ENCODE data around the gene XYLT1. TPM values are rescaled to one million over a fixed set of nuclear protein-coding genes. Genes with fewer than 3 reads are reported as not detected.

XYLT1 gene
- total RNA-seq, 1 experiment from 2014 or later: 7.5 TPM

DNA sequence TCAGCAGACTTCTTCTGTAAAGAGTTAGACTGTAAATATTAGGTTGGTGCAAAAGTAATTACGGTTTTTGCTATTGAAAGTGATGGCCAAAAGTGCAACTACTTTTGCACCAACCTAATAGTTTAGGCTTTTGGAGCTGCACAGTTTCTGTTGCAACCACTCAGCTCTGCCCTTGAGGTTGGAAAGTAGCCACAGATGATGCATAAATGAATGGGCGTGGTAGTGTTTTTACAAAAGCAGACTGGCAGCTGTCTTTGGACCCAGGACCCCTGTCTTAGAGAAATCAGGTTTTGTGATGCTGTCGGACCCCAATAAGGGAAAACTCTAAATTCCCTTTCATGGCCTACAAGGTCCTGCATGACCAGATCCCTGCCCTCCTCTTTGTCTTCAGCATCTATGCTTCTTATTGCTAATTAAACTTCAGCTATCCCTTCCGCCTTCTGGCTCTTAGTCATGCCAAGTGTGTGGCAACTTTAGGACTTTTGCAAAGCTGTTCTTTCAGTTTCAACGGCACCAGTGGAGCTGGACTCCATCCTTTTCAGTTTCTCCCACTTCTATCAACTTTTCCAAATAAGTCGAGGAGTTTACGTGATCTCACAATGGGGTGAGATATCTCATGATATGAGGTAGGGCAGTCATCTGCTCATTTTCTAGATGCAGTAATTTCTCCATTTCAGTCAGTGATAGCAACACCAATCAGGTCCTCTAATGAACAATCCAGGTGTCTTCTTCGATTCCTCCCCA, 232.3 kb downstream of the XYLT1 start:
- DNase-seq: no peak
- TF ChIP-seq, protein P1, sequence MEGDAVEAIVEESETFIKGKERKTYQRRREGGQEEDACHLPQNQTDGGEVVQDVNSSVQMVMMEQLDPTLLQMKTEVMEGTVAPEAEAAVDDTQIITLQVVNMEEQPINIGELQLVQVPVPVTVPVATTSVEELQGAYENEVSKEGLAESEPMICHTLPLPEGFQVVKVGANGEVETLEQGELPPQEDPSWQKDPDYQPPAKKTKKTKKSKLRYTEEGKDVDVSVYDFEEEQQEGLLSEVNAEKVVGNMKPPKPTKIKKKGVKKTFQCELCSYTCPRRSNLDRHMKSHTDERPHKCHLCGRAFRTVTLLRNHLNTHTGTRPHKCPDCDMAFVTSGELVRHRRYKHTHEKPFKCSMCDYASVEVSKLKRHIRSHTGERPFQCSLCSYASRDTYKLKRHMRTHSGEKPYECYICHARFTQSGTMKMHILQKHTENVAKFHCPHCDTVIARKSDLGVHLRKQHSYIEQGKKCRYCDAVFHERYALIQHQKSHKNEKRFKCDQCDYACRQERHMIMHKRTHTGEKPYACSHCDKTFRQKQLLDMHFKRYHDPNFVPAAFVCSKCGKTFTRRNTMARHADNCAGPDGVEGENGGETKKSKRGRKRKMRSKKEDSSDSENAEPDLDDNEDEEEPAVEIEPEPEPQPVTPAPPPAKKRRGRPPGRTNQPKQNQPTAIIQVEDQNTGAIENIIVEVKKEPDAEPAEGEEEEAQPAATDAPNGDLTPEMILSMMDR (IDR thresholded peaks at IDR 0.05; ENCODE audit: unreplicated experiment): no peak
- H3K36me3 Mint-ChIP-seq (ENCODE audit: insufficient read depth, unreplicated experiment): no peaks in the 10 kb centered on the region
- H3K4me3 Mint-ChIP-seq (ENCODE audit: low read depth, unreplicated experiment): no peak overlapping the region
- no peak overlapping the region for H3K27ac Mint-ChIP-seq (ENCODE audit: unreplicated experiment)
- CTCF ChIA-PET: no interaction called here
- peaks cover 22% of the 10 kb centered on the region for H3K27me3 Mint-ChIP-seq (ENCODE audit: unreplicated experiment)
- peaks cover 8% of the 10 kb centered on the region for H3K9me3 Mint-ChIP-seq (ENCODE audit: low read depth, unreplicated experiment)
- intact Hi-C loops (cut with micrococcal nuclease; ENCODE audit: unreplicated experiment): no loop called here
- no peaks in the 10 kb centered on the region for H3K4me1 Mint-ChIP-seq (ENCODE audit: low read depth, unreplicated experiment)
- BruUV-seq (replicated peaks): no TSS peak

DNA sequence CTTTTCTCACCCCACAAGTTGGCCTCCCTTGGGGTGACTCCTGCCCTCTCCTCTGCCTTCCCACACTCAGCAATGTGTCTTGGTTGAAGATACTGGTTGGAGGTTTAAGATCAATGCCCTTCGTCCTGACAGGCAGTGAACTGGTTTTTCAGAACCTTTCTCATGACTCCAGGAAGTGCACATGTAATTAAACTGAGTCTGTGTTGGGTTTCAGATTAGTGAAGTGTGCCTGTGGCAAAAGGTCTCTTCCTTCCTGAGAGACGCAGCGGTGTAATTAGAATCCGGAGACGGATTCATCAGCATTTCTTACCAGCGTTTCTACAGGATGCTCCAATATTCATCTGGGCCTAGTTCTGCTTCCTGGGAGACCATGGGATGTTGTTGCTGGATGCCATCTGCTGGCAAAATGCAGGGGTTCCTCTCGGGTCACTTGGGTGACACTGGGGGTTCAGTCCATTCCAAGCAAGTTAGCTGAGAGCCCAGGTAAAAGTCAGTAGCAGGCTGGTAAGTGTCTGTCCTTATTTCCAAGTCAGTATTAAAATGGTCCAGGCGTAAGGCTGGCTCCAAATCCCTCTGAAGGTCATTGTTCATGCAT, 233.3 kb downstream of the XYLT1 start:
- TF ChIP-seq, protein P1 (IDR thresholded peaks at IDR 0.05; ENCODE audit: unreplicated experiment): no peak
- Mint-ChIP-seq H3K36me3 (ENCODE audit: insufficient read depth, unreplicated experiment) (no peaks in the 10 kb centered on the region), H3K27ac (ENCODE audit: unreplicated experiment) (no peak overlapping the region), H3K4me1 (ENCODE audit: low read depth, unreplicated experiment) (no peaks in the 10 kb centered on the region), H3K4me3 (ENCODE audit: low read depth, unreplicated experiment) (no peak overlapping the region), H3K9me3 (ENCODE audit: low read depth, unreplicated experiment) (peaks cover 8% of the 10 kb centered on the region), H3K27me3 (ENCODE audit: unreplicated experiment) (peaks cover 14% of the 10 kb centered on the region)
- CTCF ChIA-PET: no interaction called here
- no TSS peak for BruUV-seq (replicated peaks)
- no peak for DNase-seq
- intact Hi-C loops (cut with micrococcal nuclease; ENCODE audit: unreplicated experiment): no loop called here

DNA sequence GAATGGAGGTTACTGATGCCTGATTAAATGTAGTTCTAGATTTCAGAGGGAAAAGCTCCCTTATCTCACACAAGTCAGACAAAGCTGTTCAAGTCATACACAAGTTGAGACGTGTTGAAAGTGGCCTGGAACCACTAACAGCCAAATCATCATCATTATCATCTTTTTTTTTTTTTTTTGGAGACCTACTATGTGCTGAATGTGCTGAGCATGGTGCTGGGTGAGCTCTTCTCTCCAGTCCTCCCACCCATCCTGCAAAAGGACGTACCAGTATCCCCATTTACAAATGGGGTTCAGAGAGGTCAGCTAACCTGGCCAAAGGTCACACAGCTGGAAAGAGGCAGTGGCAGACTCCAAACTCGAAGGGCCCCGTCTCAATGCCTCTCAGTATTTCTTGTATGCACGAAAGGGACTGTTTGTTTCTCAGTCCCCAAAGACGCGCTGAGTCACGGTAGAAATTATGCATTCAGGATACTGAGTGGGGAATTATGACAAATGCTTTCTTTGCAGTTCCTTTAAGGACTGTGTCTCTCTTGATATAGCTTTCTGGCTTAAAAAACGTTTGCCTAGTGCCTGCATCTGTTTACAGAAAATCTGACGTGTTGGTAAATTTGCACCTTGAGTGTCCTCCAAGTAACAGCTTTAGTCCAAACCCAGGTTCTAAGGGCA, 235.5 kb downstream of the XYLT1 start:
- no peak overlapping the region for H3K27ac Mint-ChIP-seq (ENCODE audit: unreplicated experiment)
- CTCF ChIA-PET: interaction anchor here (0.7 kb wide), 1 partner anchor 402 kb away, joined by 3 read pairs; no protein-coding TSS in a partner anchor
- H3K9me3 Mint-ChIP-seq (ENCODE audit: low read depth, unreplicated experiment): peaks cover 8% of the 10 kb centered on the region
- H3K27me3 Mint-ChIP-seq (ENCODE audit: unreplicated experiment): peaks cover 14% of the 10 kb centered on the region
- no peaks in the 10 kb centered on the region for H3K4me1 Mint-ChIP-seq (ENCODE audit: low read depth, unreplicated experiment)
- TF ChIP-seq, protein P1 (IDR thresholded peaks at IDR 0.05; ENCODE audit: unreplicated experiment): no peak
- intact Hi-C loops (cut with micrococcal nuclease; ENCODE audit: unreplicated experiment): no loop called here
- H3K36me3 Mint-ChIP-seq (ENCODE audit: insufficient read depth, unreplicated experiment): no peaks in the 10 kb centered on the region
- no TSS peak for BruUV-seq (replicated peaks)
- no peak overlapping the region for H3K4me3 Mint-ChIP-seq (ENCODE audit: low read depth, unreplicated experiment)
- no peak for DNase-seq

DNA sequence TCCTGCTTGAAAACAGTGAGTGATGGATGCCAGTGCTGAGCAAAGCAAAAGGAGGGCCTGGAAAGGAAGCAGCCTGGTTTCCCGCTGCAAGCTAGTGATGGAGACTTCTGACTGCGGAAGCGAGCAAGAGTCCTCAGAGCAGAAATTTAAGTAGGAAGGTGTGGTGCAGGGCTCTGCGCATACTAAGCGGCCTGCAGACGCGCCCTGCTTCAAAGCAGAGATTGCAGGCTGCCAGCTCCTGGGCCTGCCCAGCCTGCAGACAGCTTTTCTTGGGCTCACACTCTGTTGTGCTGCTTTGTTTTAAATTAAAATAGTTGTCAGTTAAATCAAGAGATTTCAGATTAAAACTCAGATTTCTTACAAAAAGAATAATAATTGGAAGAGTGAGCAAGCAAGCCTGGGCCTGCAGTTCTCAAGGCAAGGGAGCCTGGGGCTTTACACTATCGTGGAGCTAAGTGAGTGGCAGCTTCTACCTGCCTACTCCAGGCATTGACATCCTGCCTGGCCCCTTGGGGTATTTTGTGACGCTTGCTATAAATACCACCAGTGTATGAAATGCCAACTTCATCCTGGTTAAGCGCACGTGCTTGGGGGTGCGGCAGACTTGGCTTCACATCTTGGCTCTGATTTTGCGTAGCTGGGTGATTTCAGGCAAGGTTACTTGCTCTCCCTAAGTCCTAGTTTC, 237.3 kb downstream of the XYLT1 start:
- BruUV-seq (replicated peaks): no TSS peak
- Mint-ChIP-seq H3K27me3 (ENCODE audit: unreplicated experiment) (no peaks in the 10 kb centered on the region), H3K36me3 (ENCODE audit: insufficient read depth, unreplicated experiment) (no peaks in the 10 kb centered on the region), H3K27ac (ENCODE audit: unreplicated experiment) (no peak overlapping the region), H3K4me3 (ENCODE audit: low read depth, unreplicated experiment) (no peak overlapping the region), H3K9me3 (ENCODE audit: low read depth, unreplicated experiment) (no peaks in the 10 kb centered on the region), H3K4me1 (ENCODE audit: low read depth, unreplicated experiment) (no peaks in the 10 kb centered on the region)
- no peak for DNase-seq
- intact Hi-C loops (cut with micrococcal nuclease; ENCODE audit: unreplicated experiment): no loop called here
- CTCF ChIA-PET: no interaction called here
- TF ChIP-seq, protein P1 (IDR thresholded peaks at IDR 0.05; ENCODE audit: unreplicated experiment): no peak
